KMS-11 (cell line): ENCODE data around the gene BEST4.

ENCODE experiments used
- H2AFZ ChIP-seq: fragments of 200-600 bp; sonication (generic); 2 replicates; pipeline ENCODE4 v1.6.1; 2016; ENCODE audit warnings: antibody characterized with exemption, mixed run types, low read depth
- H3K27ac ChIP-seq: fragments of 200-600 bp; sonication (generic); 2 replicates; pipeline ENCODE4 v1.6.1; 2016; ENCODE audit warnings: mild to moderate bottlenecking, mixed run types
- H3K27me3 ChIP-seq: fragments of 200-600 bp; sonication (generic); 2 replicates; pipeline ENCODE4 v1.6.1; 2017; ENCODE audit warnings: mild to moderate bottlenecking, low read depth, mixed run types, moderate library complexity; ENCODE audit not compliant: insufficient read depth
- H3K36me3 ChIP-seq: fragments of 200-600 bp; sonication (generic); 2 replicates; pipeline ENCODE4 v1.6.1; 2017; ENCODE audit warnings: mild to moderate bottlenecking, mixed run types; ENCODE audit not compliant: insufficient read depth
- H3K4me1 ChIP-seq: fragments of 200-600 bp; sonication (generic); 2 replicates; pipeline ENCODE4 v1.6.1; 2016; ENCODE audit warnings: mild to moderate bottlenecking, low read depth, mixed run types; ENCODE audit not compliant: poor library complexity, severe bottlenecking
- H3K4me2 ChIP-seq: fragments of 200-600 bp; sonication (generic); 2 replicates; pipeline ENCODE4 v1.7.0; 2016; ENCODE audit warnings: mild to moderate bottlenecking, mixed run types
- H3K4me3 ChIP-seq: fragments of 200-600 bp; sonication (generic); IDR thresholded peaks from 2 replicates; pipeline ENCODE4 v1.6.1; 2017; ENCODE audit warnings: low read depth, low read length, mixed read lengths; ENCODE audit not compliant: insufficient read depth
- H3K79me2 ChIP-seq: fragments of 200-600 bp; sonication (generic); 2 replicates; pipeline ENCODE4 v1.6.1; 2016; ENCODE audit warnings: low read depth, mixed run types; ENCODE audit not compliant: insufficient read depth
- H3K9ac ChIP-seq: fragments of 200-600 bp; sonication (generic); 2 replicates; pipeline ENCODE4 v1.6.1; 2016; ENCODE audit warnings: mild to moderate bottlenecking, mixed run types
- H4K20me1 ChIP-seq: fragments of 200-600 bp; sonication (generic); 2 replicates; pipeline ENCODE4 v1.6.1; 2016; ENCODE audit warnings: mild to moderate bottlenecking, mixed run types; ENCODE audit not compliant: insufficient read depth
- TF ChIP-seq, protein P1 (sequence below): fragments of 200-600 bp; sonication (generic); conservative IDR thresholded peaks from 2 replicates; pipeline ENCODE4 v1.6.1; 2017; ENCODE audit warnings: low read depth, mild to moderate bottlenecking, antibody characterized with exemption, low read length, moderate library complexity, mixed read lengths

The BEST4 gene

GRCh38 chr1:44785029-44785380 lies 3.0 kb downstream of the BEST4 start:
- Histone ChIP-seq H3K27ac (no peak overlapping the region), H3K4me3 (no peak overlapping the region), H3K9ac (no peak overlapping the region), H4K20me1 (no peaks in the 10 kb centered on the region), H3K27me3 (no peaks in the 10 kb centered on the region), H2AFZ (no peak overlapping the region), H3K4me2 (no peak overlapping the region), H3K4me1 (no peaks in the 10 kb centered on the region), H3K36me3 (no peaks in the 10 kb centered on the region), H3K79me2 (no peaks in the 10 kb centered on the region)
- TF ChIP-seq, protein P1, sequence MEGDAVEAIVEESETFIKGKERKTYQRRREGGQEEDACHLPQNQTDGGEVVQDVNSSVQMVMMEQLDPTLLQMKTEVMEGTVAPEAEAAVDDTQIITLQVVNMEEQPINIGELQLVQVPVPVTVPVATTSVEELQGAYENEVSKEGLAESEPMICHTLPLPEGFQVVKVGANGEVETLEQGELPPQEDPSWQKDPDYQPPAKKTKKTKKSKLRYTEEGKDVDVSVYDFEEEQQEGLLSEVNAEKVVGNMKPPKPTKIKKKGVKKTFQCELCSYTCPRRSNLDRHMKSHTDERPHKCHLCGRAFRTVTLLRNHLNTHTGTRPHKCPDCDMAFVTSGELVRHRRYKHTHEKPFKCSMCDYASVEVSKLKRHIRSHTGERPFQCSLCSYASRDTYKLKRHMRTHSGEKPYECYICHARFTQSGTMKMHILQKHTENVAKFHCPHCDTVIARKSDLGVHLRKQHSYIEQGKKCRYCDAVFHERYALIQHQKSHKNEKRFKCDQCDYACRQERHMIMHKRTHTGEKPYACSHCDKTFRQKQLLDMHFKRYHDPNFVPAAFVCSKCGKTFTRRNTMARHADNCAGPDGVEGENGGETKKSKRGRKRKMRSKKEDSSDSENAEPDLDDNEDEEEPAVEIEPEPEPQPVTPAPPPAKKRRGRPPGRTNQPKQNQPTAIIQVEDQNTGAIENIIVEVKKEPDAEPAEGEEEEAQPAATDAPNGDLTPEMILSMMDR = no peak

- Histone ChIP-seq H3K27me3 (no peaks in the 10 kb centered on the region), H3K36me3 (peaks cover 1% of the 10 kb centered on the region; the same call in 1 of the 2 replicates), H3K4me1 (no peaks in the 10 kb centered on the region), H4K20me1 (no peaks in the 10 kb centered on the region), H3K9ac (peak overlapping the region; percentile 48; the same call in 1 of the 2 replicates), H3K4me3 (no peak overlapping the region), H3K27ac (0 out of 2 replicates have a peak overlapping the region, but pooled peaks have one; percentile 18), H2AFZ (no peak overlapping the region), H3K79me2 (peaks cover 2% of the 10 kb centered on the region; the same call in 1 of the 2 replicates), H3K4me2 (peak overlapping the region; percentile 9; the same call in 1 of the 2 replicates)
- TF ChIP-seq, protein P1 = no peak
Observed at GRCh38 chr1:44784094-44785028, 3.6 kb downstream of the BEST4 start.

DNA sequence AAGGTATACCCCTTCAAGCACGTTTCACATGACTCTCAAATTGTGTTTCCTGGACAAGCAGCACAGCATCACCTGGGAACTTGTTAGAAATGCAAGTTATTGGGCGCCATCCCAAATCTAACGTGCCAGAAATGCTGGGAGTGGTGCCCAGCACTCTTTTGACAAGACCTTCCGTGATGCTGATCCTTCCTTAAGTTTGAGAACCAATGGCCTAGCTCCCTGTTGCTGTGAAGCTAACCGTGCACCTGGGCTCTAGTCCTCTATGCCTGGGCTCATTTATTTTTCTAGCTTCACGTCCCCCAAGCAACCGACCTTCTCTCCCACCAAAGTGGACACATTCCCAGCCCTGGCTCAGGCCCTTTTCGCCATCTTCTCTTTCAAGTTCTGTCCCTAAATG lies 4.3 kb downstream of the BEST4 start:
- no peaks in the 10 kb centered on the region for H3K27me3 ChIP-seq
- H3K36me3 ChIP-seq = peaks cover 8% of the 10 kb centered on the region; the same call in 1 of the 2 replicates
- no peak overlapping the region for H3K4me3 ChIP-seq
- no peak overlapping the region for H2AFZ ChIP-seq
- no peaks in the 10 kb centered on the region for H3K4me1 ChIP-seq
- peaks cover 7% of the 10 kb centered on the region; the same call in 1 of the 2 replicates for H3K79me2 ChIP-seq
- peak overlapping the region; percentile 48; the same call in 1 of the 2 replicates for H3K9ac ChIP-seq
- peak overlapping the region; percentile 9; the same call in 1 of the 2 replicates for H3K4me2 ChIP-seq
- H3K27ac ChIP-seq = peak overlapping the region; percentile 18; the same call in 1 of the 2 replicates
- TF ChIP-seq, protein P1 = no peak
- H4K20me1 ChIP-seq = no peaks in the 10 kb centered on the region

DNA sequence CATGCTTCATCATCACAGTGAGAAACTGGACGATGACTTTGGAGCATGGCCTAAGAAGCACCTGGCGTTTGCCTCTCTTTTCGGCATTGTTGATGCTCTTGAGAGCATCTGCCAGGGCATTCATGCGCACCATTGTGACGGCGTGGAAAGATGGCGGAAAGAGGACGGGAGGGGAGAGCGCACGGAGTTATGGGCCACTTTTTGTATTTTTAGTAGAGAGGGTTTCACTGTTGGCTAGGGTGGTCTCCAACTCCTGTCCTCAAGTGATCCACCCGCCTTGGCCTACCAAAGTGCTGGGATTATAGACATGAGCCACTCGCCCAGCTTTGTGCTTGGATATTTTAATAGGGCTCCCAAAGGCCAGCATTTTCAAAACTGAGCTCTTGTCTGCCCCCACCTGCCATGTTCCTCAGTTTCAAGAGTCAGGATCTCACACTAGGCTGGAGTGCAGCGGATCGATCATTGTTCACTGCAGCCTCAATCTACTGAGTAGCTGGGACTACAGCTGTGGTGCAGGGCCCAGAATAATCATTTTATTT lies 7.3 kb downstream of the BEST4 start:
- no peak overlapping the region for H3K9ac ChIP-seq
- H3K79me2 ChIP-seq = peaks cover 37% of the 10 kb centered on the region
- no peak overlapping the region for H2AFZ ChIP-seq
- no peak overlapping the region for H3K27ac ChIP-seq
- peaks cover 19% of the 10 kb centered on the region for H3K4me1 ChIP-seq
- H4K20me1 ChIP-seq = peaks cover 6% of the 10 kb centered on the region; the same call in 1 of the 2 replicates
- TF ChIP-seq, protein P1 = no peak
- no peak overlapping the region for H3K4me3 ChIP-seq
- H3K4me2 ChIP-seq = no peak overlapping the region
- no peaks in the 10 kb centered on the region for H3K27me3 ChIP-seq
- peaks cover 23% of the 10 kb centered on the region; the same call in 1 of the 2 replicates for H3K36me3 ChIP-seq
